ENCODE measurements around the gene TTC21A.

The TTC21A gene

DNA sequence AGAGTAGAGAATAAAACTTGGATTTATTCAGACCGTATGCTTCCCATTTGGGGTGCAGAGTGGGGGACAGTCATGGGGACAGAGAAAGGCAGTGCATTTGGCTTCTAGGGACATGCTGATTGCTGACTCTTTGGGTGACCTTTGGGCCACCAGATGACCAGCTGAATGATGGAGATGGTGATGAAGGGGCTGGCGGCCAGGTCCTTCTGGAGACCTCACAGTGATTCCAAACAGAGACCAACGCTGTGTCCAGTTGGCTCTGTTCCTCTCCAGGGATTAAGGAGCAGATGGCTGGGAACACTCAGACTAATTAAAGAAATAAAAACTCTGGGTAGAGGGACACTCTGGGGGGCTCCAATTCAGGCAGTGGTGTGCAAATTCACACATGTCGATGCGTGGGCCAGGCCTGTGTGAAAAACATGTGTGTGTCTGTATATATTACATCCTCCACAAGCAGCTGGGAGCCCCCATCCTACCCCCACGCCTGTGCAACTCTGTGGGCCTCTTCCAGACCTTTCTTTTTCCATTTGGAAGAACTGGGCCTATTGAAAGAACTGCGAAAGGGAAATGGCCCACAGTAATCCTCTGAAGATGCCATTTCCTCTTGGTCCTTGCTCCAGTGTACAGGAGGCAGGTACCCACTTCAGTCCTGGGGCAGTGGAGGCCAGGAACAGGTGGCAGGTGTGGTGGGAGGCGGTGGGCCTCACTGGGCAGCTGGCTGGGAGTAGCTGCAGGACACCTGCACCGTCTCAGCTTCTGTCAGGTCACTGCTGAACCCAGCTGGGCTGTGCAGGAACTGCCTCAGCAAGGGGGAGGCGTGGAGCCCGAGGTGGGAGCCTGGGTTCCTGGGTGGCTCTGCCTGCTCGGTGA is 76.0 kb downstream of the TTC21A start:
- H3K36me3 ChIP-seq, result no peaks in the 10 kb centered on the region
- H3K9ac ChIP-seq, result no peak overlapping the region
- no peak overlapping the region for H3K4me3 ChIP-seq
- H3K9me3 ChIP-seq, result no peaks in the 10 kb centered on the region
- H3K4me1 ChIP-seq, result peaks cover 66% of the 10 kb centered on the region
- no peaks in the 10 kb centered on the region for H3K27me3 ChIP-seq
- TF ChIP-seq Cebpa-rat (IDR thresholded peaks at IDR 0.05), result no peak
- peak overlapping the region; percentile 19 for H3K27ac ChIP-seq
- no peaks in the 10 kb centered on the region for H4K20me1 ChIP-seq
- H3K4me2 ChIP-seq, result peak overlapping the region; percentile 49

DNA sequence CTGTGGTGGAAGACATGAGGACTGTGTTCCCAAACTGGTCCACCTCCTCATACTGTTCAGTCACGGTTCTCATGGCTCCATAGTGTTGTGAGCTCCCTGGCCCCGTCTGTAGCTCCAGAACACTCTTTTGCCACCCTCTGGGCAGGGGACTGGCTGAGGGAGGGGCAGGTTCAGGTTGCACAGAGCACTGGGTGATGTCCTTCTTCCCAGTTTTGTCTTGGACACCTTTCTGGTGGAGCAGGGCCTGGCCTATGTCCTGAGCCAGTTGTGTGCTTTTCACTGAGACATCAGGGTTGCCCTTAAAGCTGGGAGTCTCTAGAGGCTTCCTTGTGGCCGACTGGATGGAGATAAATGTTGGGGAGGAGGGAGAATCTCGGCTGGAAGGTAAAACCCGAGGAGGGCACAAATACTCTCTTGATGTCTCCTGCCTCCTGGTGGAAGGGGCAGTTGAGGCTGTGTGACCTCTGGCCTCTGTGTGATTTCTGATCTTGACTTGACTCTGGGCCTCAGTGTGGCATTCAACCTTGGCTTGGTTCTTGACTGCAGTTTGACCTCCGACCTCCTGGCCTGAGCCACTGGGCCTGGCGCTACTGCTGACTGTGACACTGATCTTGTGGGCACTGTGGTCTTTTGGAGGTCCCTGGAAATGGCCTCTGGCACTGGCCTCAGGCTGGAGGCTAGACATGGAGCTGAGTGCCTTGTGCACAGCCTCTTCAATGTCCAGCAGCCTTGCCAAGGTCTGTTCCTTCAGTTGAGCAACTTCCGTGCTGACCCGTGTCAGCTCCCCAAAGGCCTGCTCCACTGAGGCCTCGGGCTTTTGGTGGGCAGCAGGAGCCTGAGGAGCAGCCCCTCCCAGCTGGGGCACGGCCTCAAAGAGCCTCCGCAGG is 76.8 kb downstream of the TTC21A start:
- TF ChIP-seq Cebpa-rat (IDR thresholded peaks at IDR 0.05), result no peak
- H3K4me3 ChIP-seq, result no peak overlapping the region
- peak overlapping the region; percentile 19; the same call in 1 of the 2 replicates for H3K27ac ChIP-seq
- no peaks in the 10 kb centered on the region for H3K27me3 ChIP-seq
- H3K4me2 ChIP-seq, result peak overlapping the region; percentile 49
- H3K36me3 ChIP-seq, result no peaks in the 10 kb centered on the region
- H4K20me1 ChIP-seq, result no peaks in the 10 kb centered on the region
- H3K9ac ChIP-seq, result no peak overlapping the region
- peaks cover 57% of the 10 kb centered on the region for H3K4me1 ChIP-seq
- no peaks in the 10 kb centered on the region for H3K9me3 ChIP-seq

DNA sequence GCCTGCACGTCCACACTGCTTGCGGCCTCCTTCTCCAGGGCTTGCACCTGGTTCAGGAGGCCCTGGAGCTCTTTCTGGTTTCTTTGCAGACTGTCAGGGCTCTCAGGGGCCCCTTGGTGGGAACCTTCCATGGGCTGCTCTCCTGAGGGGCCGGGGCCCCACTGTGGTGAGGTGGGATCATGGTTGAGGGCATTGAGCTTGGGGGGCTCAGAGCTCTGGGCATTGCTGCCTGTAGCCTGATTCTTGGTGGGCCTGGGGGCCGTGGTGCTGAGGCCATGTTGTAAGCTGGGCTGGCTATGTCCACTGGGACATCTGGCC is 77.4 kb downstream of the TTC21A start:
- H3K9me3 ChIP-seq, result no peaks in the 10 kb centered on the region
- no peaks in the 10 kb centered on the region for H3K36me3 ChIP-seq
- TF ChIP-seq Cebpa-rat (IDR thresholded peaks at IDR 0.05), result no peak
- H4K20me1 ChIP-seq, result no peaks in the 10 kb centered on the region
- H3K27me3 ChIP-seq, result no peaks in the 10 kb centered on the region
- H3K27ac ChIP-seq, result no peak overlapping the region
- no peak overlapping the region for H3K4me3 ChIP-seq
- peaks cover 55% of the 10 kb centered on the region for H3K4me1 ChIP-seq
- H3K4me2 ChIP-seq, result no peak overlapping the region
- H3K9ac ChIP-seq, result no peak overlapping the region

DNA sequence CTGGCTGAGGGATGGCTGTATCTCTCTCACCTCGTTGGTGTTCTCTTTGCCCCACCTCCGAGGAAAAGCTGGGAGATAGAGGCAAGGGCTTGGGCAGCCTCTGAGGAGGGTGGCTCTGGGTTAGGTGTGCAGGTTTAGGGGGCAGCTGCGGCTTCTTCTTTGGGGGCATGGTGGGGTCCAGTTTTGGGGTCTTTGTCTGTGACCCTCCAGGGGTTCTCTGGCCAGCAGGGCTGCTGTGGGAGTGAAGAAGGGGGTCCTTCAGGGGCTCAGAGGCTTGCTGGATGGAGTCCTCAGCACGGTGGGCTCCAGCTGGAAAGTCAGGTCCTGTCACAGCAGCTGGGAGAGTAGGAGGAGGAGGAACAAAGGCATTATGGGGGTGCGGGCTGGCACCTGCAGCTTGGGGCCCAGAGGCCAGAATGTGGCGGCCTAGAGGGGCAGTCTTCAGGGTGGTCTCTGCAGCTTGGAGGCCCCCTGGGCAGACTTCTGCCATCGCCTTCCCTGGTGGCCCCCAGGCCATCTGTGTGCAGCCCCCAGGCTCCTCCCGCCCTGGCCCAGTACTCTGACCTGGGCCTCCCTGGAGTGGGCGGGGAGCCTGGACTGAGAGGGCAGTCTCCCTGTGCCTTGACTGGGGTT is 78.0 kb downstream of the TTC21A start:
- Histone ChIP-seq H3K27ac (no peak overlapping the region), H3K36me3 (no peaks in the 10 kb centered on the region), H3K4me3 (no peak overlapping the region), H3K27me3 (no peaks in the 10 kb centered on the region), H4K20me1 (no peaks in the 10 kb centered on the region), H3K9ac (no peak overlapping the region), H3K4me1 (peaks cover 55% of the 10 kb centered on the region), H3K9me3 (no peaks in the 10 kb centered on the region), H3K4me2 (no peak overlapping the region)
- TF ChIP-seq Cebpa-rat (IDR thresholded peaks at IDR 0.05), result no peak

DNA sequence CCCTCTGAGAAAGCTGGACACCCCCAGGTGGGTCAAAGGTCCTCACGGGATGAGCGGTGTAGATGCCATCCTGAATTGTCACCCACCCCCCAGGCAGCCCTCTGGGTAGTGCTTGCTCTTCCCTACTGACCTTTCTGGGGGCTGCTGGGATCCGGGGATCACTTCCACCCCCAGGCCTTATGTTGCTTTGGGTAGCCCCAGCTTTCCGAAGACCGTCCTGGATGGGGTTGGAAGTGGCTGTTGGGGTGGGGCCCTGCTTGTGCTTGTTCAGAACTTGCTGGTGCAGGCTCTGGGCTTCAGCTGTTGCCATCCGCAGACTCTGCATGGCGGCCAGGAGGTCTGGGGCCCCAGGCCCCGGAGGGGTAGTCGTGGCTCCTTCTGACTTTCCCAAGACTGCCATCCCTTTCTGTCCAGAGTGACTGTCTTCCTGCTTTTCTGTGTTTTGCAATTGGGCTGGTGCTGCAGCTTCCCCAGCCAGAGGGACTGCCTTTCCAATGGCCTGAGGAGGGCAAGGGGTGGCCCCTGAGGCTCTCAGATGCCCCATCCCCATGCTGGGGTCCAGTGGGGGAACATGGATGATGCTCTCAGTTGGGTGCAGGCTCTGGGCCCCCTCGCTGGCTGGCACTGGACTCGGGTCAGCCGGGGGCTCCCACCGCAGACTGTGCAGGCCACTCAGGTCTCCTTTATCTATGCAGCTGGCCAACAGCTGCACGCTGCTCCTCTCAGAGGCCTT is 78.6 kb downstream of the TTC21A start:
- Histone ChIP-seq H3K9me3 (no peaks in the 10 kb centered on the region), H3K4me3 (no peak overlapping the region), H3K9ac (no peak overlapping the region), H3K4me2 (no peak overlapping the region), H3K36me3 (no peaks in the 10 kb centered on the region), H3K4me1 (peaks cover 56% of the 10 kb centered on the region), H4K20me1 (no peaks in the 10 kb centered on the region), H3K27me3 (no peaks in the 10 kb centered on the region), H3K27ac (no peak overlapping the region)
- no peak for TF ChIP-seq Cebpa-rat (IDR thresholded peaks at IDR 0.05)

DNA sequence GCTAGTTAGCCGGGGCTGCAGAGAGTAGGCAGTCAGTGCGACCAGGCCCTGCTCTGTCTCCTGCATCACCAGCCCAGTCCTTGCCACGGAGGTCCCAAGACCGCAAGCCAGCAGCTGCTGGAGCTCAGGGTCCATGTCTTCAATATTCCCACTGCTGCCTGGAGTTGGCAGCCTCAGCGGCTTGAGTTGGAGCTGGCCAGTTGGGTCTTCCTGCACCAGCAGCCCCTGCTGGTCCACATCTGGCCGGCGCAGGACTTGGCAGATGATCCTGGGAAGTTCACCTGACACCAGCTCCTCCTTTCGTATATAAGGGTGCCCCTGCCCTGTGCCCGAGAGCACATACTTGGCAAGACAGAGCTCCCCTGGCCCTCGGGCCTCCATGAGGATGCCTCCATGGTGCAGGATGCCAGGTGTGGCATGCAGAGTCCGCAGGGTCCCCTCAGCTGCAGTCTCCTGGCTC is 79.2 kb downstream of the TTC21A start:
- H3K27me3 ChIP-seq, result no peaks in the 10 kb centered on the region
- no peaks in the 10 kb centered on the region for H3K36me3 ChIP-seq
- H3K4me3 ChIP-seq, result no peak overlapping the region
- no peaks in the 10 kb centered on the region for H4K20me1 ChIP-seq
- no peaks in the 10 kb centered on the region for H3K9me3 ChIP-seq
- H3K4me1 ChIP-seq, result peaks cover 56% of the 10 kb centered on the region
- no peak for TF ChIP-seq Cebpa-rat (IDR thresholded peaks at IDR 0.05)
- no peak overlapping the region for H3K4me2 ChIP-seq
- no peak overlapping the region for H3K9ac ChIP-seq
- H3K27ac ChIP-seq, result no peak overlapping the region

DNA sequence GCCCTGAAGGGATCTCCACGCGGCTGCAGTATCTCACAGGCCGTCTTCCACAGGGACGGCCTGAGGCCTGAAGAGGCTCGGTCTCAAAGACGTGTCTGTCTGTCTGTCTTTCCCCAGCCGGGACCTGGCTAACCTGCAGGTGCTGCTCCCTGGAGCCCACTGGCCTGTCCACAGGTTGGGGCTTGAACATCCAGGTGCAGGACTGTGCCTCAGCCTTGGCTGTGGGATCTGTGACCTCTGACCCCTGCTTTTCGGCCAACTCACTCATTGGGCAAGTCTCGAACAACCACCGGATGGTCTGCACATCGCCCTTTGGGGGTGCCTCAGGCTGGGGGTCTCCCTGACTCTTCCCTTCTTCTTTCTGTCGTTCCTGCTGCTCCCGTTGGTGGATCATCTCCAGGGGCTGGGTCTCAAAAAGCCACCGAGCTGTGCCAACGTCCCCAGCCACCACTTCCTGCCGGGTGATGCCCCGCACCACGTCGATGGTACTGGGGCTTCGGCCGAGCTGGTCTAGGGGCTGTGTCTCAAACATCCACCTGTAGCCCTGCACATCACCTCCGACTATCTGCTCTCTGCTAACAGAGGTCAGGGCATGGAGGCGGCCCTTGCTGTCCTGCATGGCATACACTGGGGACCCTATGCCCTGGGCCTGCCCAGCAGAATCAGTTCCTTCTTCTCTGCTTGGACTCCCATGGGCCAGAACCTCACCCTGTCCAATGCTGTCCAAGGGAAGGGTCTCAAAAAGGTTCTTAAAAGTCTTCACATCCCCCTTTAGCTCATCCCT is 80.1 kb downstream of the TTC21A start:
- H3K27me3 ChIP-seq, result no peaks in the 10 kb centered on the region
- H3K36me3 ChIP-seq, result no peaks in the 10 kb centered on the region
- H3K4me3 ChIP-seq, result no peak overlapping the region
- peak overlapping the region; percentile 14; the same call in 1 of the 2 replicates for H3K4me2 ChIP-seq
- H3K9ac ChIP-seq, result no peak overlapping the region
- H3K27ac ChIP-seq, result no peak overlapping the region; the same call in 1 of the 2 replicates
- H3K4me1 ChIP-seq, result peaks cover 60% of the 10 kb centered on the region
- no peaks in the 10 kb centered on the region for H3K9me3 ChIP-seq
- no peak for TF ChIP-seq Cebpa-rat (IDR thresholded peaks at IDR 0.05)
- no peaks in the 10 kb centered on the region for H4K20me1 ChIP-seq
